A549 (cell line): ENCODE data around the gene STAMBP.

Source experiments
- CHD2 ChIP-seq: fragments of 150-350 bp; IDR thresholded peaks from 2 replicates; pipeline ENCODE4 v1.6.1; 2014; ENCODE audit warnings: low read length; ENCODE audit not compliant: partially characterized antibody
- SMC3 ChIP-seq: fragments of >200 bp; sonication (Bioruptor Twin); formaldehyde crosslinking; IDR thresholded peaks from 3 replicates; pipeline ENCODE4 v1.6.1; 2018; ENCODE audit warnings: inconsistent platforms

GRCh38 chr2:73821227-73821626 lies 7.5 kb upstream of the STAMBP start:
- TF ChIP-seq CHD2 (no peak), SMC3 (no peak)
